Measurements from ENCODE around the gene GOLGA7B. TPM values are rescaled to one million over a fixed set of nuclear protein-coding genes. Genes with fewer than 3 reads are reported as not detected.
"Not testable (repeated sequence)": the region's sequence is repeated elsewhere in the genome, so short reads cannot be mapped to it uniquely, and the experiment has no call there.

The GOLGA7B gene
- total RNA-seq, 2 experiments from 2014 or later = 1.5 to 4.3 TPM

GRCh38 chr10:97842656-97843280 lies 6.9 kb upstream of the GOLGA7B start:
- Mint-ChIP-seq H3K36me3 (no peaks in the 10 kb centered on the region), H3K27me3 (peaks cover 8% of the 10 kb centered on the region), H3K27ac (no peak overlapping the region), H3K4me3 (no peak overlapping the region), H3K4me1 (peaks cover 13% of the 10 kb centered on the region), H3K9me3 (ENCODE audit: low read depth) (no peaks in the 10 kb centered on the region)
- ATAC-seq (no peak), DNase-seq (no peak)
- CTCF ChIA-PET = interaction anchor here (0.7 to 1.6 kb wide), 6 partner anchors 15 to 50 kb away, joined by 3 to 6 read pairs (median 3); no protein-coding TSS in a partner anchor

DNA sequence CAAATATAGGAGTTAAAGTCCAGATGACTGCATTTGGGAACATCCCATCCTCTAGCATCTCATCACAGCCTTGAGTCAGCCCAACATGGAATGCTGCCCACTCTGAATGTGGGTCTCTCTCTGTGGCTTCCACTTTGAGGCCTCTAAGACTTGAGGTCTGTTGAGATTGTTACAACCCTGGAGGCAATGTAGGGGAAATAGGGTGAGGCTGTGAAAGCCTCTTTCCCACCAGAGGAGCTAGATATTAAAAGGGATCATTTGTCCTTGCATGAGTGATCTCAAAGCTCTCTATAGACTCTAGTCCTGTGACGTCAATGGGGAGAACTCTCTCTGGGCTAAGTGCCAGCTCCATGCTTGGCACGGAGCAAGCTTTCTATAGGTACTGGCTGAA lies 6.4 kb upstream of the GOLGA7B start:
- H3K27me3 Mint-ChIP-seq = peaks cover 8% of the 10 kb centered on the region
- DNase-seq (no peak), ATAC-seq (no peak)
- H3K4me1 Mint-ChIP-seq = peaks cover 13% of the 10 kb centered on the region
- no peaks in the 10 kb centered on the region for H3K36me3 Mint-ChIP-seq
- no peak overlapping the region for H3K4me3 Mint-ChIP-seq
- no peak overlapping the region for H3K27ac Mint-ChIP-seq
- CTCF ChIA-PET = interaction anchor here (0.7 to 1.6 kb wide), 6 partner anchors 15 to 51 kb away, joined by 3 to 6 read pairs (median 3); no protein-coding TSS in a partner anchor
- H3K9me3 Mint-ChIP-seq (ENCODE audit: low read depth) = no peaks in the 10 kb centered on the region

- not testable (repeated sequence) for H3K27me3 Mint-ChIP-seq; H3K36me3 Mint-ChIP-seq; H3K9me3 Mint-ChIP-seq (ENCODE audit: low read depth); ATAC-seq; DNase-seq; H3K4me3 Mint-ChIP-seq; H3K27ac Mint-ChIP-seq
- CTCF ChIA-PET = interaction anchor here (0.8 to 1.6 kb wide), 3 partner anchors 16 to 49 kb away, joined by 3 to 6 read pairs (median 3); no protein-coding TSS in a partner anchor
- peaks cover 17% of the 10 kb centered on the region for H3K4me1 Mint-ChIP-seq
Measured at GRCh38 chr10:97843972-97844371, 5.7 kb upstream of the GOLGA7B start.

DNA sequence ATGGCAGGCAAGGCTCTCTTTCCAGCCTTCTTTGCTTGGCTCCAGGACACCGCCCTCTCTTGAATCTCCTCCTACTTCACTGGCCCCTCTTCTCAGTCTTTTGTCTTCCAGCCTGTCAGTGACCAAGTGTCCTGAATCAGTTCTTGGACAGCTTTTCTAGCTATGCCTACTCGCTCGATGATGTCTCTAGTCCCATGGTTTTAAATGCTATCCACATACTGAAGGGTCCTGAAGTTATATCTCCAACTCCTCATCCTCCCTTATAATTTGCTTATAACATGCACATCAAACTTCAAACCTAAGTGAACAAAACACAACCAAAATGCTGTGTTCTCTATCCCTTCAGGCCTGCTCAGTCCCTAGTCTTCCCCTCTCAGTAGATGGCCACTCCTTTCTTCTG lies 5.0 kb upstream of the GOLGA7B start:
- CTCF ChIA-PET = no interaction called here
- no peak overlapping the region for H3K27ac Mint-ChIP-seq

GRCh38 chr10:97849103-97849686 lies 448 bp upstream of the GOLGA7B start:
- DNase-seq (peak; percentile 47), ATAC-seq (peak; percentile 35)
- Mint-ChIP-seq H3K9me3 (ENCODE audit: low read depth) (no peaks in the 10 kb centered on the region), H3K4me1 (peaks cover 36% of the 10 kb centered on the region), H3K27me3 (peaks cover 7% of the 10 kb centered on the region), H3K4me3 (peak overlapping the region; percentile 72), H3K27ac (peak overlapping the region; percentile 64), H3K36me3 (no peaks in the 10 kb centered on the region)
- CTCF ChIA-PET = interaction anchor here (0.6 to 5.1 kb wide), 11 partner anchors 13 to 167 kb away, joined by 3 to 46 read pairs (median 3); partner anchors contain the start of gene ZFYVE27

More for the DNA sequence above, 5.0 kb upstream of the GOLGA7B start:
- Mint-ChIP-seq H3K9me3 (ENCODE audit: low read depth) (no peaks in the 10 kb centered on the region), H3K36me3 (no peaks in the 10 kb centered on the region), H3K4me3 (no peak overlapping the region), H3K4me1 (peaks cover 20% of the 10 kb centered on the region), H3K27me3 (peaks cover 4% of the 10 kb centered on the region)
- no peak for DNase-seq
- no peak for ATAC-seq

DNA sequence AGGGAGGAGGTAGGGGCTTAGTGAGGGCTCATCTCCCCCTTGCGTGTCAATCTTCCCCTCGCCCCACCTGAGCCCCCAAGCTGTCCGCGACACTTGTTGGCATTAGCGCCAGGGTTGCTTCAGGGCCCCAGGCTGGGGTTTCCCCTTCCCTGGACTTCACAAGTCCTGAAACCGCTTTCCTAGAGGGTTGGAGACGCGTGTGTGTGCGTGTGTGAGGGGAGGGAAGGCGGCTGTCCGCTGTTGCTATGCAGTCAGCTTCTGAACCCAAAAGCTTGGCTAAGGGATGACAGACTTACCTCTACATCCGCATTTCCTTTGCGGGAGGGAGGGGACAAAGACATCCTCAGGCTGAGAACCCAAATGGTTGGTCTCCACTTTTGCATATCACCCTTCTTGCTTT lies 803 bp downstream of the GOLGA7B start:
- H3K9me3 Mint-ChIP-seq (ENCODE audit: low read depth) = no peaks in the 10 kb centered on the region
- CTCF ChIA-PET = interaction anchor here (1.0 to 5.1 kb wide), 4 partner anchors 10 to 54 kb away, joined by 4 to 46 read pairs (median 6); no protein-coding TSS in a partner anchor
- ATAC-seq = no peak
- H3K27me3 Mint-ChIP-seq = peaks cover 7% of the 10 kb centered on the region
- no peak for DNase-seq
- peak overlapping the region; percentile 63 for H3K27ac Mint-ChIP-seq
- H3K4me3 Mint-ChIP-seq = peak overlapping the region; percentile 76
- no peaks in the 10 kb centered on the region for H3K36me3 Mint-ChIP-seq
- peaks cover 36% of the 10 kb centered on the region for H3K4me1 Mint-ChIP-seq

- Mint-ChIP-seq H3K36me3 (no peaks in the 10 kb centered on the region), H3K4me3 (peak overlapping the region; percentile 76), H3K9me3 (ENCODE audit: low read depth) (no peaks in the 10 kb centered on the region), H3K27me3 (peaks cover 7% of the 10 kb centered on the region), H3K27ac (no peak overlapping the region), H3K4me1 (peaks cover 36% of the 10 kb centered on the region)
- CTCF ChIA-PET = interaction anchor here (0.5 to 5.1 kb wide), 6 partner anchors 9 to 1480 kb away, joined by 3 to 46 read pairs (median 4); no protein-coding TSS in a partner anchor
- DNase-seq = no peak
- no peak for ATAC-seq
Measured at GRCh38 chr10:97851341-97852001, 1.8 kb downstream of the GOLGA7B start.

GRCh38 chr10:97852277-97852676 lies 2.6 kb downstream of the GOLGA7B start:
- Mint-ChIP-seq H3K27me3 (peaks cover 7% of the 10 kb centered on the region), H3K27ac (peak overlapping the region; percentile 8), H3K4me3 (peak overlapping the region; percentile 12), H3K4me1 (peaks cover 38% of the 10 kb centered on the region), H3K36me3 (peaks cover under 1% of the 10 kb centered on the region), H3K9me3 (ENCODE audit: low read depth) (no peaks in the 10 kb centered on the region)
- DNase-seq = no peak
- CTCF ChIA-PET = interaction anchor here (0.7 to 1.6 kb wide), 4 partner anchors 9 to 60 kb away, joined by 3 to 10 read pairs (median 4); no protein-coding TSS in a partner anchor
- ATAC-seq = no peak

DNA sequence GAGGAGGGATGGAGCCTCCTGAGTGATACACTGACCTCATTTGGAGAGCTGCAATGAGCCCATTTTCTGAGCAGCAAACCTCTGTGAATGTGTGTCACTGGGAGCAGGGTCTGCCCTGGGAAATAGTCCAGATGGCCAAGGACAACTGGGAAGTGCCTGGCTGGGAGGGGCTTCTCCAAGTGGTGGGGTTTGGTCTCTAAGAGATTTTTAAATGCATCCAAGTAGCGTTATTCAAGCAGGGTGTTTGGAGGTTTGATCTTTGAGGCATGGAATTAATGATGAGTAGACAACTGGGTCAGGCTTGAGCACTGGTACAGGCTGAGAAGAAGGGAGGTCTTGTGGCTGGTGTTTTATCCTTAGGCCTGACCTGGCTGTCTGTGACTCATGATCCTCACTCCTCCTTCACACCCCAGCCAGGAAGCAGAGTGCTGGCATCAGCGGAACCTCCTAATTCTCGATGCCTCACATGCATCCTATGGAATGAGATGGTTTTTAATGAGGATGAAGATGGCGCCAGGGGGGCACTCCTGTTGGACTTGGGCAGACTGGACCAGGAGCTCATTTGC lies 3.3 kb downstream of the GOLGA7B start:
- Mint-ChIP-seq H3K27ac (no peak overlapping the region), H3K36me3 (peaks cover 4% of the 10 kb centered on the region), H3K27me3 (peaks cover 7% of the 10 kb centered on the region), H3K4me1 (peaks cover 44% of the 10 kb centered on the region), H3K4me3 (no peak overlapping the region), H3K9me3 (ENCODE audit: low read depth) (no peaks in the 10 kb centered on the region)
- no peak for DNase-seq
- no peak for ATAC-seq
- CTCF ChIA-PET = interaction anchor here (1.0 to 1.6 kb wide), 4 partner anchors 16 to 60 kb away, joined by 3 to 10 read pairs (median 4); no protein-coding TSS in a partner anchor

DNA sequence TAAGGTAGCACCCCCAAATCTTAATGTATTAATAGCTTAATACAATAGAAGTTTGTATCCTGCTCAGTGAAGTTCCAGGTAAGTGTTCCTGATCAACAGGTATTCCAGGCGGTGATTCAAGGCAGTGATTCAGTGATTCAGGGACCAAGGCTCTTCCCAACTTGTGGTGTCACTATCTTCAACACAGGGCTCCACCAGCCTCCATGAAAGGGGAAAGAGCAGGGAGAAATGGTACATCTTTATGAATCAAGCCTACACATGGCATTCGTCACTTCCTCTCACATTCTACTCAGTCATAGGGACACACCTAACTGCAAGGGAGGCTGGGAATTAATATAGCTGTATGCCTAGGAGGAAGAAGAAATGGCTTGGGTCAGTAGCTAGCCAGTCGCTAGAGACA lies 5.1 kb downstream of the GOLGA7B start:
- peaks cover 55% of the 10 kb centered on the region for H3K4me1 Mint-ChIP-seq
- DNase-seq (no peak), ATAC-seq (no peak)
- peaks cover 4% of the 10 kb centered on the region for H3K36me3 Mint-ChIP-seq
- no peaks in the 10 kb centered on the region for H3K9me3 Mint-ChIP-seq (ENCODE audit: low read depth)
- no peak overlapping the region for H3K4me3 Mint-ChIP-seq
- H3K27ac Mint-ChIP-seq = no peak overlapping the region
- peaks cover 7% of the 10 kb centered on the region for H3K27me3 Mint-ChIP-seq
- CTCF ChIA-PET = interaction anchor here (0.8 kb wide), 1 partner anchor 57 kb away, joined by 3 read pairs; no protein-coding TSS in a partner anchor

DNA sequence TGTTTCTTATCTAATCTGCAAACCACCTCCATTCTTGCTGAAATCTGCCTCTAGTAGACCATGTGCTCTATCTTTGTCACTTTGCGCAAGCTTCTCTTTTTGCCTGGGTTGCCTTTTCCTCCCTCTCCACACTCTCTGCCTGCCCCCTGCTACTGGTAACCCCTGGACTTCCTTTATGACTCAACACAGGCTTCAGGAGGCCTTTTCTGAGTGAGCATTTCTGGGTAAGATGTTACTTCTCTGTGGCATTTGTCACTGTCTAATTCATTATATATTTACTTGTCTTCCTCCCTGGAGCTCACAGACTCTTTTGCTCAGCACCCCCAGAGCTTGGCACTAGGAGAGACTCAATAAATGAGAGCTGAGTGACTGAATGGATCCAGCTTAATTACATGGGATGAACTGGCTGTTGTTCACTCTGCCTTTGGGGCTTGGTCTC lies 8.4 kb downstream of the GOLGA7B start:
- Mint-ChIP-seq H3K9me3 (ENCODE audit: low read depth) (no peaks in the 10 kb centered on the region), H3K4me3 (peak overlapping the region; percentile 10), H3K27ac (peak overlapping the region; percentile 58), H3K4me1 (peaks cover 46% of the 10 kb centered on the region), H3K27me3 (no peaks in the 10 kb centered on the region), H3K36me3 (peaks cover 4% of the 10 kb centered on the region)
- CTCF ChIA-PET = interaction anchor here (0.6 to 5.0 kb wide), 5 partner anchors 11 to 121 kb away, joined by 3 to 34 read pairs (median 4); partner anchors contain the start of gene ZFYVE27
- DNase-seq (peak; percentile 76), ATAC-seq (peak; percentile 97)

DNA sequence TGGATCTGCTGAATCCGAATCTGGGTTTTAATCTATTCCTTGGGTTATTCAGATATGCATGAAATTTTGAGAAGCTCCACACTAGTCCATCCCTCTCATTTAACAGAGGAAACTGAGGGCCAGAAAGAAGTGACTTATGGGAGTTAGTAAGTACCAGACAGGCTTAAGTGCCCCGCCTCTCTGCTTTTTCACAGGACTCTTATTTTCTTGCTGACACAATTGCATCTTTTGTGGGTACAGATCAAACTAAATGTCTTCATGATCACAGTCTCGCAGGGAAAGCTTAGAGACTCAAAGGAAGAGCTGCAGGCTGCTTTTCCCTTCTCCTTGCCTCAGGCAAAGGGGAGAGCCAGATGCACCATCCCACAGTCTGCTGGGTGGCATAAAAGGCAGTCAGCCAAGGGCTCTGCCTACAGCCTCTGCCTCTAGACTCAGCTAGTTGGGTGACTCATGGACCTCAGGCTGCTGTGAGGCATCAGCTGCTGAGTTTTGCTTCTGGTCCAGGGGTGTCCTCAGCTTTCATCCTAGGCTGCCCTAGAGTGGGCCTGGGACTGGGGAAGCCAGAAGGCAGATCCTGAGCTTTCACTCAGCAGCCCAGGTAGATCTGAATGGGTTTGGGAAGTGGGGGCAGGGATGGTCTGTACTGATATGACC lies 11.6 kb downstream of the GOLGA7B start:
- CTCF ChIA-PET = interaction anchor here (0.9 to 14.8 kb wide), 5 partner anchors 8 to 69 kb away, joined by 3 to 288 read pairs (median 7); partner anchors contain the start of gene GOLGA7B
- peak; percentile 49 for ATAC-seq
- H3K27ac Mint-ChIP-seq = no peak overlapping the region

More for the DNA sequence above, 11.6 kb downstream of the GOLGA7B start:
- H3K27me3 Mint-ChIP-seq = no peaks in the 10 kb centered on the region
- no peak for DNase-seq
- H3K4me3 Mint-ChIP-seq = no peak overlapping the region
- H3K36me3 Mint-ChIP-seq = peaks cover 4% of the 10 kb centered on the region
- no peaks in the 10 kb centered on the region for H3K9me3 Mint-ChIP-seq (ENCODE audit: low read depth)
- H3K4me1 Mint-ChIP-seq = peaks cover 48% of the 10 kb centered on the region
